22Rv1 (cell line): ENCODE measurements around the gene ANKRD40.

Experiments used
- H3K27ac ChIP-seq: fragments of 450-650 bp; 2 replicates; pipeline ENCODE4 v1.5.1; 2017
- CTCF ChIP-seq: fragments of 450-650 bp; IDR thresholded peaks from 2 replicates; pipeline ENCODE4 v1.5.1; 2017; ENCODE audit warnings: mild to moderate bottlenecking
- ZFX ChIP-seq: fragments of 450-650 bp; IDR thresholded peaks from 2 replicates; pipeline ENCODE4 v1.6.1; 2017; ENCODE audit warnings: antibody characterized with exemption, borderline replicate concordance

The ANKRD40 gene

DNA sequence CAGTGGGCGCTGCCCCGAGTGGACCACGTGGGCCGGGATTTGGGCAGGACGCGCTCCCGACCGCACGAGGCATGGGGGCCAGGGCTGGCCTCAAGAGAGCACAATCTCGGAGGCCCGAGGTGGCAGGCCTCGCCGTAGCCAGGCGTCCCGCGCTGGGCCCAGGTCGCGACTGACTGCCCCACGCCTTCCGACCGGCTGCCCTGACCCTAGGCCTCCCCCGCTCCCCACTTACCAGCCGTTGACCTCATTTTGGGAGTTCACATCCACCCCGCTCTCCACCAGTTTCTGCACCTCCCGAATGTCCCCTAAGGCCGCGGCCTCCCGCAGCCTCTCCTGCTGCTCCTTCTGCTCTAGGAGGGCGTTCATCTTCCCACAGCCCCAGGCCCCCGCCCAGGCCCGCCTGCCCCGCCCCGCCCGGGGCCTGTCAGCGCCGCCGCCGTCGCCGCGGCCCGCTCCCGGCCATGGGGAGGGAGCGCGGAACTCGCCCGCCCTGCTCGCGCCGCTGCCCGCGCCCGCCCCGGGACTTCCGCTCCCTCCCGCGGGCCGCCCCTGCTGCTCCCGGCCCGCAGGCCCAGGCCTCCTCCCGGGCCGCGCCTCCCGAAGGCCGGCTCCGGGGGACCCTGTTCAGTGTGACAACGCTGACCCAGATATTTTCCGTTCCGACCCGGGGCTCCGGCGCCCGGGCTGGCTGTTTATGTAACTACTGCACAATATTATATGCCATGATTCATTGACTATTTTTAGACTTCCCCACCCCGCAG, at the start of gene ANKRD40:
Gene ANKRD40 (minus strand): TSS at position 626 of the 761 bp plus-strand sequence. CDS start 260 bp downstream, at position 366.
- H3K27ac ChIP-seq: peak within 1 kb of the TSS; percentile 98
- TF ChIP-seq ZFX (peak; percentile 96; the same call in 1 of the 2 replicates), CTCF (no peak)

DNA sequence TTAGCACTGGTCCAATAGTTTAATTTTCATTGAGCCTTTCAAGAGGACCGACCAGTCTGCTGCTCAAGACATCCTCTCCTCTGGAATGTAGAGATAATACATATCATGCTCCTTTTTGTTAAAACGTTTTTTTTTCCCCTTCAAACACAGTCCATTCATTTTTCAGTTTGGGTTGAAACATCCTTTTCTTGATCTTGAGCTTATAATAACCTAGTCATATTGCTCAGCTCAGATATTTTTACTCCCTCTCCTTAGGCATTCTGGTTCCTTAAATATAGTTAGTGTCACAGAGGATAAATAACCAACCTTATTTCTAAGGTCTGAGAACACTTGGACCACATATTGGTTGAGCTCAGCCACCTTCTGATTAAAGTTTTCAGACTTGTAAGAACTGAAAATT, 46.8 kb upstream of the ANKRD40 start:
- TF ChIP-seq ZFX (no peak), CTCF (no peak)
- no peak overlapping the region for H3K27ac ChIP-seq

- TF ChIP-seq ZFX (no peak), CTCF (no peak)
- no peak overlapping the region for H3K27ac ChIP-seq
These were observed 41.5 kb upstream of the ANKRD40 start for GRCh38 chr17:50749245-50749644.

GRCh38 chr17:50745631-50746030, 37.9 kb upstream of the ANKRD40 start:
- no peak overlapping the region for H3K27ac ChIP-seq
- TF ChIP-seq ZFX: no peak
- TF ChIP-seq CTCF: no peak

- TF ChIP-seq CTCF (no peak), ZFX (no peak)
These were observed 31.4 kb upstream of the ANKRD40 start for GRCh38 chr17:50739098-50739497.

DNA sequence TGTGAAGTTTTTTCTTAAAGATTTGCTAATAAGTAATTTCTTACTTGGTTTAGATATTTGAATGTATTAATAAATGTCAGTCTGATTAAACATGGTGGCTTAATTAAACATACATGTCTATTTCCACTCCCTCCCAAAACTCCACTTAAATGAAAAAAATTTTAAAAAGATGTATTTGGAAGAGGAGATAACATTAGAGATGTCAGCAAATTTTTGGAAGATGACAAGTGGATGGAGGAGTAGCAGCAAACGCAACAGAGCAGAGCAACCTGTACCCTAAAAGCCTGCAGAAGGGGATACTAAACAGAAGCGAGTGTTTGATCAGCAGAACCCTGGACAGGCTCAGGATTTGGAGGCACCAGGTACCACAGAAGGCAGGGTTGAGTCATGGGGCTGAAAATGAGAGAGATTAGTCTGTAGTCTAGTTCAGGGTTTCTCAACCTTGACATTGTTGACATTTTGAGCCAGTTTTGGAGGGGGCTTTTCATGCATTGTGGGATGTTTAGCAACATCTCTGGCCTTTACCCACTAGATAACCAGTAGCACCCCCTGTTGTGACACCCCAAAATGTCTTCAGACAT, 29.5 kb upstream of the ANKRD40 start:
- TF ChIP-seq ZFX (no peak), CTCF (no peak)
- no peak overlapping the region for H3K27ac ChIP-seq

More at GRCh38 chr17:50739098-50739497, 31.4 kb upstream of the ANKRD40 start:
- no peak overlapping the region for H3K27ac ChIP-seq

GRCh38 chr17:50735287-50735686, 27.6 kb upstream of the ANKRD40 start:
- TF ChIP-seq ZFX (no peak), CTCF (no peak)
- H3K27ac ChIP-seq: no peak overlapping the region
